KOPT-K1 (cell line): Measurements from ENCODE around the gene AUTS2.

ENCODE experiments used
- H3K27ac ChIP-seq: fragments of 200-600 bp; sonication (generic); 2 replicates; pipeline ENCODE4 v1.5.1; 2016; ENCODE audit warnings: antibody characterized with exemption, mild to moderate bottlenecking, low read depth, low read length; ENCODE audit not compliant: poor library complexity, severe bottlenecking
- H3K36me3 ChIP-seq: fragments of 200-600 bp; sonication (generic); 2 replicates; pipeline ENCODE4 v1.5.1; 2017; ENCODE audit warnings: antibody characterized with exemption, mild to moderate bottlenecking, low read length, moderate library complexity; ENCODE audit not compliant: insufficient read depth
- H3K9me3 ChIP-seq: fragments of 200-600 bp; sonication (generic); 2 replicates; pipeline ENCODE4 v1.5.1; 2017; ENCODE audit warnings: antibody characterized with exemption, low read length, mild to moderate bottlenecking; ENCODE audit not compliant: insufficient read depth, poor library complexity, severe bottlenecking

AUTS2 gene

GRCh38 chr7:70018700-70019099, 420.4 kb downstream of the AUTS2 start:
- H3K36me3 ChIP-seq = no peaks in the 10 kb centered on the region
- H3K27ac ChIP-seq = no peak overlapping the region
- no peaks in the 10 kb centered on the region for H3K9me3 ChIP-seq

- no peak overlapping the region for H3K27ac ChIP-seq
- H3K9me3 ChIP-seq = no peaks in the 10 kb centered on the region
- no peaks in the 10 kb centered on the region for H3K36me3 ChIP-seq
These were observed 429.6 kb downstream of the AUTS2 start for GRCh38 chr7:70027867-70028266.

- Histone ChIP-seq H3K36me3 (no peaks in the 10 kb centered on the region), H3K9me3 (no peaks in the 10 kb centered on the region), H3K27ac (no peak overlapping the region)
These were observed 430.3 kb downstream of the AUTS2 start for GRCh38 chr7:70028620-70029019.

DNA sequence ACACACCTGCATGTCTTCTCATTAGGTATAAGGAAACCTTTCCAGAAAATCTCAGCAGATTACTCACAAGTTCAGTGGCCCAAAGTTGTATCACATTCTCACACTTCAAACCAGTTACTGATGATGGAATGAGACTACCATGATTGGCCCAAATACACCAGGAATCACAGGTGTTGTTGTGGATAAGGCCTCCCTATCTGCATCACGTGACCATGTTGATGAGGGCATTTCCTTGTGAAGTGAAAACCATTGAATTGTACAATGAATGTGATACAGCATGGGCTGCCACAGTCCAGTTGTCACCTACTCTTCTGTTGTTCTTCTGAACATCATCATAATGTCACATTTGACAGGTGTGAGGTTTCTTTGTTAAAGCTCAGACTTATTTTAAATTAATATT, 431.7 kb downstream of the AUTS2 start:
- Histone ChIP-seq H3K36me3 (no peaks in the 10 kb centered on the region), H3K27ac (no peak overlapping the region), H3K9me3 (no peaks in the 10 kb centered on the region)

GRCh38 chr7:70030745-70031144, 432.5 kb downstream of the AUTS2 start:
- no peaks in the 10 kb centered on the region for H3K36me3 ChIP-seq

DNA sequence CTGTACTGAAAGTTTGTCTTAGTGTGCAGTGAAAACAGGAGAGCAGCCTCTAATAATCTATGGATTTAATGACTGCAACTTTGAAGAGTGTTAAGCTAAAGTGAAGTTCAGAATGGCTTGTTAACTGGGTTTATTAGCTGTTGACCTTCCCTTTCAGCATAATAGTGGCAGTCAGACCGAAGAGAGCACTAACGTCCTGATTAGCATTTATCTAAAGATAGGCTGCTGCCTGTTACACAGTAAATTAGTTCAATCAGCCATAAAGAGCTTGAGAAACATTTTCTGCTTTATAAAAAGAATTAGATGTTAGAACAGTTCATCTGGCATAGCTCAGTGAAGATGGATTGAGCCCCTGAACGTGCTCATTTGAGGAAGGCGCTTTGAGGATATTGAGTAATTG, 433.0 kb downstream of the AUTS2 start:
- Histone ChIP-seq H3K36me3 (no peaks in the 10 kb centered on the region), H3K9me3 (no peaks in the 10 kb centered on the region), H3K27ac (no peak overlapping the region)

More at GRCh38 chr7:70030745-70031144, 432.5 kb downstream of the AUTS2 start:
- Histone ChIP-seq H3K27ac (no peak overlapping the region), H3K9me3 (no peaks in the 10 kb centered on the region)

DNA sequence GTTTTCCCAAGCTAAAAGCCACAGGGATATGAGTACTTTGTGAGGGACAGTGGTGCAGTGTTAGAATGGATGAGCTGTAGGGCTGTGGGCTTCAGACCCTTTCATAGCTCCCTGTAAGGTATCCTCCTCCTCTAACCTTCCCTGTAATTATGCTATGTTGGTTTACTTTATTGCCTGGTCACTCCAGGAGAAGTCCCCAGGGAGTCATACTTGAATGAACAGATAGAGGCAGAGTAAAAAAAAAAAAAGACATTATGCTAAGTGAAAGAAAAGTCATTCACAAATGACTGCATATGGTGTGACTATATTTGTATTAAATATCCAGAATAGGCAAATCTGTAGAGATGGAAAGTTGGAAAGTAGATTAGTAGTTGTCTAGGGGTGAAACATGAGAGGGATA, 434.4 kb downstream of the AUTS2 start:
- Histone ChIP-seq H3K36me3 (no peaks in the 10 kb centered on the region), H3K9me3 (no peaks in the 10 kb centered on the region)

GRCh38 chr7:70033226-70033625, 435.0 kb downstream of the AUTS2 start:
- no peak overlapping the region for H3K27ac ChIP-seq
- H3K36me3 ChIP-seq = no peaks in the 10 kb centered on the region
- no peaks in the 10 kb centered on the region for H3K9me3 ChIP-seq

More for the DNA sequence above, 434.4 kb downstream of the AUTS2 start:
- no peak overlapping the region for H3K27ac ChIP-seq

GRCh38 chr7:70034999-70035398, 436.7 kb downstream of the AUTS2 start:
- H3K36me3 ChIP-seq = no peaks in the 10 kb centered on the region
- H3K9me3 ChIP-seq = no peaks in the 10 kb centered on the region
- H3K27ac ChIP-seq = no peak overlapping the region

GRCh38 chr7:70035519-70035918, 437.2 kb downstream of the AUTS2 start:
- Histone ChIP-seq H3K27ac (no peak overlapping the region), H3K9me3 (no peaks in the 10 kb centered on the region), H3K36me3 (no peaks in the 10 kb centered on the region)

GRCh38 chr7:70035955-70036354, 437.7 kb downstream of the AUTS2 start:
- H3K36me3 ChIP-seq = no peaks in the 10 kb centered on the region
- no peak overlapping the region for H3K27ac ChIP-seq
- H3K9me3 ChIP-seq = no peaks in the 10 kb centered on the region

- no peak overlapping the region for H3K27ac ChIP-seq
- no peaks in the 10 kb centered on the region for H3K9me3 ChIP-seq
- H3K36me3 ChIP-seq = no peaks in the 10 kb centered on the region
These were observed 438.4 kb downstream of the AUTS2 start for GRCh38 chr7:70036695-70037094.

- Histone ChIP-seq H3K36me3 (no peaks in the 10 kb centered on the region), H3K27ac (no peak overlapping the region), H3K9me3 (no peaks in the 10 kb centered on the region)
These were observed 439.1 kb downstream of the AUTS2 start for GRCh38 chr7:70037171-70037933.

- Histone ChIP-seq H3K36me3 (no peaks in the 10 kb centered on the region), H3K27ac (no peak overlapping the region), H3K9me3 (no peaks in the 10 kb centered on the region)
These were observed 441.8 kb downstream of the AUTS2 start for GRCh38 chr7:70040051-70040450.

GRCh38 chr7:70040970-70041766, 442.9 kb downstream of the AUTS2 start:
- Histone ChIP-seq H3K27ac (no peak overlapping the region), H3K9me3 (no peaks in the 10 kb centered on the region), H3K36me3 (no peaks in the 10 kb centered on the region)

GRCh38 chr7:70042533-70042932, 444.3 kb downstream of the AUTS2 start:
- Histone ChIP-seq H3K36me3 (no peaks in the 10 kb centered on the region), H3K9me3 (no peaks in the 10 kb centered on the region), H3K27ac (no peak overlapping the region)
